Calu3 (cell line): ENCODE measurements around the gene KRT77. TPM values are rescaled to one million over a fixed set of nuclear protein-coding genes. Genes with fewer than 3 reads are reported as not detected.

Source experiments
- BruUV-seq: library from RNA; stranded (reverse); fragments of 400-500 nt; replicated peaks from 2 replicates; lab custom pipeline; 2021; lab: Mats Ljungman, UMichigan
- CTCF ChIA-PET: fragments of 300-600 bp; sonication (Branson Sonifier 250); formaldehyde crosslinking; loops from one replicate; lab custom pipeline; 2022; ENCODE audit warnings: antibody characterized with exemption; lab: Charles Lee
- DNase-seq: peaks from one replicate; pipeline ENCODE4 v3.0.0; 2022
- H3K27ac Mint-ChIP-seq: one replicate; pipeline ENCODE4 v1.8.0; 2022; ENCODE audit warnings: mixed read lengths; ENCODE audit not compliant: unreplicated experiment
- H3K27me3 Mint-ChIP-seq: one replicate; pipeline ENCODE4 v1.8.0; 2022; ENCODE audit warnings: mixed read lengths; ENCODE audit not compliant: unreplicated experiment
- H3K36me3 Mint-ChIP-seq: one replicate; pipeline ENCODE4 v1.8.0; 2022; ENCODE audit warnings: mild to moderate bottlenecking, moderate library complexity, mixed read lengths; ENCODE audit not compliant: insufficient read depth, unreplicated experiment
- H3K4me1 Mint-ChIP-seq: one replicate; pipeline ENCODE4 v1.8.0; 2022; ENCODE audit warnings: mild to moderate bottlenecking, low read depth, mixed read lengths; ENCODE audit not compliant: unreplicated experiment
- H3K4me3 Mint-ChIP-seq: one replicate; pipeline ENCODE4 v1.8.0; 2022; ENCODE audit warnings: mild to moderate bottlenecking, low read depth, moderate library complexity, mixed read lengths; ENCODE audit not compliant: unreplicated experiment
- H3K9me3 Mint-ChIP-seq: one replicate; pipeline ENCODE4 v1.8.0; 2022; ENCODE audit warnings: low read depth, mixed read lengths; ENCODE audit not compliant: unreplicated experiment
- CTCF ChIP-seq: fragments of 200-600 bp; IDR thresholded peaks from one replicate; pipeline ENCODE4 v1.8.0; 2022; ENCODE audit warnings: antibody characterized with exemption; ENCODE audit not compliant: unreplicated experiment
- intact Hi-C: fragments of 100-400 bp; cut with micrococcal nuclease; formaldehyde crosslinking; loops from one replicate; pipeline ENCODE4 v1.10.0; 2022; ENCODE audit not compliant: unreplicated experiment
- total RNA-seq: library from RNA; stranded (reverse); gene quantifications from 2 replicates; pipeline ENCODE4 v1.2.3, GENCODE V29; 2022

The KRT77 gene
- total RNA-seq, 1 experiment from 2014 or later: not detected

- CTCF ChIA-PET: no interaction called here
- no peak for TF ChIP-seq CTCF
- intact Hi-C loops: no loop called here
- Mint-ChIP-seq H3K9me3 (no peaks in the 10 kb centered on the region), H3K36me3 (no peaks in the 10 kb centered on the region), H3K27ac (no peak overlapping the region), H3K27me3 (peaks cover 68% of the 10 kb centered on the region), H3K4me1 (no peaks in the 10 kb centered on the region), H3K4me3 (no peak overlapping the region)
- no TSS peak for BruUV-seq
- DNase-seq: no peak
Observed at GRCh38 chr12:52724384-52724783, 21.1 kb upstream of the KRT77 start.

DNA sequence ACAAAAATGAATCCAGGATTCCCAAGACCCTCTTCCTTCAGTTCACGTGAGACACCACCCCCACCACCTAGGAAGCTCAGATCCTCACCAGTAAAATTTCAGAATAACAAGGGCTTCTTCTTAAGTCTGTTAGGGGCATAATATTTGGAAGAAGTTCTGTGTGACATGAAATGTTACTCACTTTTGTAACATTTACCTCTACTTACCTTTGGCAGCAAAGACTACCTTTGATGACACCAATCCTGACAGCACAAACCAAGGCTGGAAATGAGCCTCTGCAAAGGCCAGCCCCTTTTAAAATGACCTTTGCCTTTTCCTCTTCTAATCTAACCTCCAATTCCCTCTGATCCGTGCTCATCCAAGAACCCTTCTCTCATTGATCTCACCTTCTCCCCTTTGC, 19.4 kb upstream of the KRT77 start:
- no peak for TF ChIP-seq CTCF
- Mint-ChIP-seq H3K4me3 (no peak overlapping the region), H3K36me3 (no peaks in the 10 kb centered on the region), H3K27me3 (peaks cover 62% of the 10 kb centered on the region), H3K4me1 (no peaks in the 10 kb centered on the region), H3K9me3 (no peaks in the 10 kb centered on the region), H3K27ac (no peak overlapping the region)
- no peak for DNase-seq
- CTCF ChIA-PET: no interaction called here
- BruUV-seq: no TSS peak
- intact Hi-C loops: no loop called here

GRCh38 chr12:52721838-52722470, 18.6 kb upstream of the KRT77 start:
- CTCF ChIA-PET: interaction anchor here (0.6 kb wide), 1 partner anchor 170 kb away, joined by 5 read pairs; no protein-coding TSS in a partner anchor
- H3K36me3 Mint-ChIP-seq: no peaks in the 10 kb centered on the region
- no peak overlapping the region for H3K4me3 Mint-ChIP-seq
- TF ChIP-seq CTCF: no peak
- H3K27me3 Mint-ChIP-seq: peaks cover 62% of the 10 kb centered on the region
- H3K27ac Mint-ChIP-seq: no peak overlapping the region
- no peaks in the 10 kb centered on the region for H3K9me3 Mint-ChIP-seq
- no peaks in the 10 kb centered on the region for H3K4me1 Mint-ChIP-seq
- no peak for DNase-seq
- intact Hi-C loops: no loop called here
- no TSS peak for BruUV-seq

DNA sequence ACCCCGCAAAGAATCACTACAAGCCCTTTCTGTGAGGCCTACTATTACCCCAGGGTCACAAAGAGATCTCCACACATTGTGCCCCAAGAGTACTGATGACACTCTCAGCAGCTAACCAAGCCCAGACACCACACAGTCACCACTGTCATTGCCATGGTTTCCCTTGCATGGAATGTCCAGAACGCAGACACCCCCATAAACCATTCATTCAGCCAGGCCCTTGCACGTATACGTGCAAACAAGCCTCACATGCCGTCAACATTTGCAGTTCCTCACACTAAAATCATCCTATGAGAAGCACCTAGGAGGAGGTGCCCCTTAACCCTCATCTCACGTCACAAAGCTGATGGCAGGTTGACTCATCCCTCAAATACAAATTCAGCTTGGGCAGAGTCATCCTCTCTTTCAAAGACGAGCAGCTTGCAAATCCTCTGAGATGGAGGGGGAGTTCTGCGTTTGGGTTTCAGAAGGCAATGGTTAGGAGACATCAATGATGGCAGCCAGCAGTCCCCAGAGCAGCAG, 17.1 kb upstream of the KRT77 start:
- H3K9me3 Mint-ChIP-seq: no peaks in the 10 kb centered on the region
- CTCF ChIA-PET: no interaction called here
- no peaks in the 10 kb centered on the region for H3K4me1 Mint-ChIP-seq
- intact Hi-C loops: no loop called here
- BruUV-seq: no TSS peak
- no peak for TF ChIP-seq CTCF
- H3K27me3 Mint-ChIP-seq: peaks cover 68% of the 10 kb centered on the region
- DNase-seq: no peak
- no peak overlapping the region for H3K4me3 Mint-ChIP-seq
- H3K27ac Mint-ChIP-seq: no peak overlapping the region
- H3K36me3 Mint-ChIP-seq: no peaks in the 10 kb centered on the region
